GM12892 (cell line): Measurements from ENCODE around the gene DNTT.

Experiments used
- POLR2A ChIP-seq: IDR thresholded peaks from 2 replicates; pipeline ENCODE4 v1.6.1; 2011; ENCODE audit warnings: low read depth, low read length, control low read depth
- TAF1 ChIP-seq: IDR thresholded peaks from 2 replicates; pipeline ENCODE4 v1.6.1; 2011; ENCODE audit warnings: low read depth, mild to moderate bottlenecking, control low read depth, low read length, borderline replicate concordance

- no peak for TF ChIP-seq TAF1
- TF ChIP-seq POLR2A, result no peak
Measured at GRCh38 chr10:96263669-96264068, 40.6 kb upstream of the DNTT start.
